Astrocyte (in vitro differentiated cells and primary cell): ENCODE data around the gene SPP2. TPM values are rescaled to one million over a fixed set of nuclear protein-coding genes. Genes with fewer than 3 reads are reported as not detected.

Source experiments
- DNase-seq: peaks from one replicate; pipeline ENCODE4 v3.0.0-alpha.2; 2010; ENCODE audit warnings: low read depth
- FAIRE-seq: peaks from 2 replicates; lab custom pipeline; 2011; peaks lifted over from hg19 to GRCh38; lab: Jason Lieb, UNC
- H2AFZ ChIP-seq: 2 replicates; pipeline ENCODE4 v1.6.0; 2012; ENCODE audit warnings: low read depth, low read length, inconsistent platforms
- H3K27ac ChIP-seq: 2 replicates; pipeline ENCODE4 v1.5.1; 2011; ENCODE audit warnings: low read depth, low read length, inconsistent platforms
- H3K27me3 ChIP-seq: 2 replicates; pipeline ENCODE4 v1.6.0; 2011; ENCODE audit warnings: low read length, inconsistent platforms; ENCODE audit not compliant: insufficient read depth
- H3K36me3 ChIP-seq: 2 replicates; pipeline ENCODE4 v1.5.1; 2011; ENCODE audit warnings: low read length, inconsistent platforms; ENCODE audit not compliant: insufficient read depth
- H3K4me1 ChIP-seq: 2 replicates; pipeline ENCODE4 v1.5.1; 2011; ENCODE audit warnings: low read length, inconsistent platforms; ENCODE audit not compliant: insufficient read depth
- H3K4me2 ChIP-seq: 2 replicates; pipeline ENCODE4 v1.6.0; 2012; ENCODE audit warnings: low read length, inconsistent platforms
- H3K4me3 ChIP-seq: 2 replicates; pipeline ENCODE4 v1.5.1; 2011; ENCODE audit warnings: low read depth, mild to moderate bottlenecking, low read length, inconsistent platforms; ENCODE audit not compliant: insufficient read depth
- H3K79me2 ChIP-seq: 2 replicates; pipeline ENCODE4 v1.6.0; 2012; ENCODE audit warnings: mild to moderate bottlenecking, low read length, inconsistent platforms; ENCODE audit not compliant: insufficient read depth
- H3K9ac ChIP-seq: 2 replicates; pipeline ENCODE4 v1.6.0; 2012; ENCODE audit warnings: mild to moderate bottlenecking, low read length, inconsistent platforms
- H3K9me3 ChIP-seq: 2 replicates; pipeline ENCODE4 v1.5.1; 2012; ENCODE audit warnings: low read depth, mild to moderate bottlenecking, low read length, inconsistent platforms; ENCODE audit not compliant: insufficient read depth
- H4K20me1 ChIP-seq: 2 replicates; pipeline ENCODE4 v1.6.0; 2012; ENCODE audit warnings: low read length, inconsistent platforms; ENCODE audit not compliant: insufficient read depth
- H3K27ac Mint-ChIP-seq: one replicate; pipeline ENCODE4 v1.8.0; 2021; ENCODE audit warnings: mild to moderate bottlenecking, mixed read lengths; ENCODE audit not compliant: unreplicated experiment
- H3K27me3 Mint-ChIP-seq: one replicate; pipeline ENCODE4 v1.8.0; 2021; ENCODE audit warnings: low read depth, mixed read lengths; ENCODE audit not compliant: unreplicated experiment
- H3K36me3 Mint-ChIP-seq: one replicate; pipeline ENCODE4 v1.8.0; 2021; ENCODE audit warnings: low read depth, mixed read lengths; ENCODE audit not compliant: unreplicated experiment
- H3K4me1 Mint-ChIP-seq: one replicate; pipeline ENCODE4 v1.8.0; 2021; ENCODE audit warnings: low read depth, mixed read lengths; ENCODE audit not compliant: unreplicated experiment
- H3K4me3 Mint-ChIP-seq: one replicate; pipeline ENCODE4 v1.8.0; 2021; ENCODE audit warnings: mild to moderate bottlenecking, moderate library complexity, mixed read lengths; ENCODE audit not compliant: unreplicated experiment
- H3K9me3 Mint-ChIP-seq: one replicate; pipeline ENCODE4 v1.8.0; 2021; ENCODE audit warnings: mild to moderate bottlenecking, mixed read lengths; ENCODE audit not compliant: unreplicated experiment
- EZH2 ChIP-seq: IDR thresholded peaks from 2 replicates; pipeline ENCODE4 v1.6.1; 2012; ENCODE audit warnings: mild to moderate bottlenecking, low read length, inconsistent platforms; ENCODE audit not compliant: insufficient read depth
- total RNA-seq: library from RNA; stranded (reverse); gene quantifications from 2 replicates; pipeline ENCODE4 v1.2.1, GENCODE V29; 2021
- TF ChIP-seq, protein P1 (sequence below): IDR thresholded peaks from 2 replicates; pipeline ENCODE4 v1.5.1; 2011; ENCODE audit warnings: low read depth, mild to moderate bottlenecking, inconsistent platforms, low read length, moderate library complexity; ENCODE audit not compliant: insufficient read depth

Gene SPP2
- total RNA-seq, 1 donor from 2014 or later: not detected

DNA sequence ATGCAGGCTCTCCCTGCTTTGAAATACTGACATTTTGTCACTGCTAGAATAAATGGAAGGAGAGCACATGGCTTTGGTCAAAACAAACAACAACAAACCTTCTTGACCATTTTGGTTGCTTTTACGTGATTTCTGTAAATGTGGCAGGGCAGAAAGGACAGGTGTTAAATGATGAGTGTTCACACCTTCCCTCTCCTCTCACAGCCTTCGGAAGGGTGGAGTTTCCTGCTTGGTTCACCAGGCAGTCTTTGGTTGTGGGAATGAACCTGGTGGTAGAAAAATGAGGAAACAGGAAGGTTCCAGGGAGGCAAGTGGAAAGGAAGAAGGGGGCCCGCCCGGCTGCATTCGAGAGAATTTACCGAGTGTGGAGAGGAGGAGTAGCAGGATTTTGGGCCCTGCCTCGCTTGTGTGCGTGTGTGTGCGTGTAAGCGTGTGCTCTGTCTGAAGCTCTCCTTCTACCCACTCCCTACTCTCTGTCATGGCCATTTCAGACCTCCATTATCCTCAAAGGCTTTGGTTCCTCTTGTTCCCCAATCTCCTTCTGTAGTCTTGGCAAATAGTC, 23.7 kb upstream of the SPP2 start:
- H3K9me3 Mint-ChIP-seq: peaks cover 18% of the 10 kb centered on the region
- no peak for FAIRE-seq
- H3K27me3 Mint-ChIP-seq: peaks cover 14% of the 10 kb centered on the region

DNA sequence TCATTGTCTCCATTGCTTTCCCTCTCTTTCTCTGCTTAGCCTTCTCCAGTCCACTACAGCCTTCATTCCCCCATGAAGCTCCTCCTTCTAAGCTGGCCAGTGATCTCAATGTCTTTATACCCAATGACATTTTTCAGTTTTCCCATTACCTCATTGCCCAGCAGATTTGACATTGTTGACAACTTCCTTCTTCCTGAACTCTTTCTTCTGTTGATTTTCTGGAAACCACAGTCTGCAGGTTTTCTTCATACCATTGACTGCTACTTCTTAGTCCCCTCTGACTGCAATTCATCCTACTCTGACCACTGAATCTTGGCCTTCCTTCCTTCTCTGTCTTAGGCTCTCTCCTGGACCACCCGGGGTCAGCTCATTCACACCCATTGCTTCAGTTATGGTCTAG, 22.9 kb upstream of the SPP2 start:
- H3K36me3 Mint-ChIP-seq: peaks cover 4% of the 10 kb centered on the region
- no peak for TF ChIP-seq EZH2
- TF ChIP-seq, protein P1, sequence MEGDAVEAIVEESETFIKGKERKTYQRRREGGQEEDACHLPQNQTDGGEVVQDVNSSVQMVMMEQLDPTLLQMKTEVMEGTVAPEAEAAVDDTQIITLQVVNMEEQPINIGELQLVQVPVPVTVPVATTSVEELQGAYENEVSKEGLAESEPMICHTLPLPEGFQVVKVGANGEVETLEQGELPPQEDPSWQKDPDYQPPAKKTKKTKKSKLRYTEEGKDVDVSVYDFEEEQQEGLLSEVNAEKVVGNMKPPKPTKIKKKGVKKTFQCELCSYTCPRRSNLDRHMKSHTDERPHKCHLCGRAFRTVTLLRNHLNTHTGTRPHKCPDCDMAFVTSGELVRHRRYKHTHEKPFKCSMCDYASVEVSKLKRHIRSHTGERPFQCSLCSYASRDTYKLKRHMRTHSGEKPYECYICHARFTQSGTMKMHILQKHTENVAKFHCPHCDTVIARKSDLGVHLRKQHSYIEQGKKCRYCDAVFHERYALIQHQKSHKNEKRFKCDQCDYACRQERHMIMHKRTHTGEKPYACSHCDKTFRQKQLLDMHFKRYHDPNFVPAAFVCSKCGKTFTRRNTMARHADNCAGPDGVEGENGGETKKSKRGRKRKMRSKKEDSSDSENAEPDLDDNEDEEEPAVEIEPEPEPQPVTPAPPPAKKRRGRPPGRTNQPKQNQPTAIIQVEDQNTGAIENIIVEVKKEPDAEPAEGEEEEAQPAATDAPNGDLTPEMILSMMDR: no peak
- Histone ChIP-seq H3K4me3 (no peak overlapping the region), H2AFZ (no peak overlapping the region), H3K79me2 (no peaks in the 10 kb centered on the region), H3K27me3 (no peaks in the 10 kb centered on the region), H3K4me1 (peaks cover 24% of the 10 kb centered on the region), H3K27ac (no peak overlapping the region), H4K20me1 (no peaks in the 10 kb centered on the region), H3K9ac (no peak overlapping the region), H3K4me2 (no peak overlapping the region), H3K36me3 (no peaks in the 10 kb centered on the region), H3K9me3 (peaks cover 4% of the 10 kb centered on the region)
- DNase-seq: peak; percentile 23
- peaks cover 16% of the 10 kb centered on the region for H3K9me3 Mint-ChIP-seq
- H3K27ac Mint-ChIP-seq: no peak overlapping the region
- peaks cover 8% of the 10 kb centered on the region for H3K4me1 Mint-ChIP-seq
- peaks cover 14% of the 10 kb centered on the region for H3K27me3 Mint-ChIP-seq
- no peak for FAIRE-seq
- H3K4me3 Mint-ChIP-seq: no peak overlapping the region

More for the DNA sequence above, 23.7 kb upstream of the SPP2 start:
- Histone ChIP-seq H3K4me2 (peak overlapping the region; percentile 79), H3K27ac (no peak overlapping the region), H3K79me2 (no peaks in the 10 kb centered on the region), H3K9ac (no peak overlapping the region), H3K36me3 (no peaks in the 10 kb centered on the region), H3K9me3 (peaks cover 4% of the 10 kb centered on the region), H4K20me1 (no peaks in the 10 kb centered on the region), H3K27me3 (no peaks in the 10 kb centered on the region), H3K4me3 (no peak overlapping the region), H3K4me1 (peaks cover 20% of the 10 kb centered on the region), H2AFZ (no peak overlapping the region)
- Mint-ChIP-seq H3K4me1 (peaks cover 8% of the 10 kb centered on the region), H3K4me3 (no peak overlapping the region), H3K27ac (no peak overlapping the region), H3K36me3 (peaks cover 4% of the 10 kb centered on the region)
- TF ChIP-seq EZH2: no peak
- TF ChIP-seq, protein P1: no peak
- DNase-seq: no peak

DNA sequence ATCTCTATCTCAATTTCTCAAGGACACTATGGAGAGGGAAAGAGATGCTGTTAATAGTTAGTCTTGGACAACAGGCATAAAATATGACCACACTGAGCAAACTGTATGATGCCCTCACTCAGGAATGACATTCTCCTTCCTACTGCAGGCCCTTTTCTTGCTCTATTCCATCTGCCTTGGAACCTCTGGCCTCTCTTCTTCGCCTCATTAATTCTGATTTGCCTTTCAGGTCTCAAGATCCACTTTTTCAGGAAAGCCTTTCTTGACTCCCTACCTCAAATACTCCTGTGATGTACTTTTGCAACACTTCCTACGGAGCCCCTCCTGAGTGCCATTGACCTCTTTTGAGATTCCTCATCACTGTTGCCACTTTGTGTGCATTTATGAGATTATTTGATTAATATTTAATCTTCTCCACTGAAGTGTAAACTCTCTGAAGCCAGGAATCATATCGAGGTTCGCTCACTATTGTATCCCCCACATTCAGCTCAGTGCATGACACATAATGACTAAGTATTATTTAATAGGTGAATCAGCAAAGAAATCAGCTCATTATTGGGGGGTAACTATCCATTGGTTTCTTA, 21.3 kb upstream of the SPP2 start:
- peaks cover 14% of the 10 kb centered on the region for H3K27me3 Mint-ChIP-seq
- H3K27ac ChIP-seq: no peak overlapping the region
- no peak overlapping the region for H3K9ac ChIP-seq
- peaks cover 2% of the 10 kb centered on the region for H3K27me3 ChIP-seq
- H2AFZ ChIP-seq: no peak overlapping the region
- H3K9me3 Mint-ChIP-seq: peaks cover 9% of the 10 kb centered on the region
- peak; percentile 71 for DNase-seq
- H3K79me2 ChIP-seq: no peaks in the 10 kb centered on the region
- H3K4me1 Mint-ChIP-seq: peaks cover 8% of the 10 kb centered on the region
- peaks cover 2% of the 10 kb centered on the region for H3K36me3 Mint-ChIP-seq
- no peak overlapping the region for H3K27ac Mint-ChIP-seq
- no peak overlapping the region for H3K4me2 ChIP-seq
- H4K20me1 ChIP-seq: no peaks in the 10 kb centered on the region
- H3K36me3 ChIP-seq: no peaks in the 10 kb centered on the region
- no peak overlapping the region for H3K4me3 Mint-ChIP-seq
- H3K4me1 ChIP-seq: peaks cover 24% of the 10 kb centered on the region
- no peak overlapping the region for H3K4me3 ChIP-seq
- no peak for FAIRE-seq
- TF ChIP-seq, protein P1: no peak
- no peak for TF ChIP-seq EZH2
- no peaks in the 10 kb centered on the region for H3K9me3 ChIP-seq
